GM12874 (cell line): Measurements from ENCODE around the gene CNMD.

Experiments used
- CTCF ChIP-seq: IDR thresholded peaks from 2 replicates; pipeline ENCODE4 v1.5.1; 2011; ENCODE audit warnings: low read depth, mild to moderate bottlenecking, control low read depth, low read length, moderate library complexity; ENCODE audit not compliant: insufficient read depth

Gene CNMD

DNA sequence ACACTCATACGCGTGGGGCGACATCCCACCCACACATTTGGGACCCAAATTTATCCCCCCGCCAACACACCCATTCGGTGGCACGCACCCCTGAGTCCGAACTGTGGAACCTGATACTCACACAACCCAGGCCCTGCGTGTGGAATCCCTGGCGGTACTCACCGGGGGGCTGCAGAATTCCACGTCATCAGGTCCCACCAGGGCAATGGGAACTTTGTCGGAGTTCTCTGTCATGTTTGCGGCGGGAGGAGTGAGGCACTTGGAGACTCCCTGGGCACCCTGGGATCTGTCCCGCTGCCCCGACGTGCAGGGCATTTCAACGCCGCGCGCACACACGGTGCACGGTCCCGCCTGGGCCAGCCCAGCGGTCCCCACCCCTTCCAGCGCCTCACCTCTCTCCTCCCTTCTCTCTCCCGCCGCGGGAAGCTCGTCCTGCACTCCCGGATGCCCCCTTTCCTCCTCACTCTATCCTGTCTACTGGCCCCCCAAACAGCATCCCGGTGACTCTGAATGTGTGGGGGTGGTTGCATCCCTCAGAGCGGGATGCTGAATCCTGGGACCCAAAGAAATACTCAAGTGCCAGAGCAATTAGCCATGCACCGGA, at the start of gene CNMD:
TSS of gene CNMD (minus strand) at position 353 of the 604 bp plus-strand sequence. CDS start at position 234, 119 bp downstream.
- TF ChIP-seq CTCF: no peak

GRCh38 chr13:52788011-52788410, 48.4 kb upstream of the CNMD start:
- no peak for TF ChIP-seq CTCF

DNA sequence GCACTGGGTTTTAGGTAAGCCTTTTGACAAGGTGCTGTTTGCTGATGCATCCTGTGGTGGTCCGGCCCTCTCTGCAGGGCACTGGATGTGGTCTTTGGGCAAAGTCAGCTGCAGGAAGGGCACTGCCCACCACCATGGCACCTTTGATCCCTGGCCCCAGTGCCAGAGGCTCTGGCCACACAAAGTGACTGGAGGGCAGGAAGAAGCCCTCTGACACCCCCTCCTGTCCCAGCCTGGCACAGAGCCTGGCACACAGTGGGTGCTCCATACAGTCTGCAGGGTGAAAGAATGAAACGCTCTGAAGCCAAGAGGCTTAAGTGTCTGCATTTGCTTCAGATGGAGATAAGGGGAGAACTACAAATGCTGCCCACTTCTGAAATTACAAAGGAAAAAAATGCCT, 47.6 kb upstream of the CNMD start:
- TF ChIP-seq CTCF: no peak

DNA sequence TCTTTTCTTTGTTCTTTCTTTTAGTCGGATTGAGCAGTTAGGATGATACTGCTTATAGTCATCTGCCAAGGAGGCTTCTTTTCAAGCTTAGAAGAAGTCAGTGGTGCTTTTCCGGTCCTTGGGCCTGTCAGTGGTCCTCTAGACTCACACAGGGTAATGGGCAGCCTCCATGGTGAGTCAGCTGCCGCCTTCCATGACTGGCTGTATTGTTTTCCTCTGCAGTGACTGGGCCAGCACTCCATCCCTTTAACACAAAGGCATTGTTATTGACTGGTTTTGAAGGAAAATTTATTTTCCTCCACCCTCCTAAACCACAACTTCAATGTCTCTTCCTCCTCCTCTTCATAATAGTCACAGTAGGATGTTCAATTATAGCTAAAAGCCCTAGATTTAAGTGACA, 47.1 kb upstream of the CNMD start:
- no peak for TF ChIP-seq CTCF

- TF ChIP-seq CTCF: no peak
Observed at GRCh38 chr13:52785739-52786138, 46.1 kb upstream of the CNMD start.

GRCh38 chr13:52784591-52785340, 45.1 kb upstream of the CNMD start:
- TF ChIP-seq CTCF: no peak

- no peak for TF ChIP-seq CTCF
Observed at GRCh38 chr13:52783943-52784342, 44.3 kb upstream of the CNMD start.
